Raji (cell line): ENCODE measurements around the gene DYNLL1.

Experiments used
- POLR2A ChIP-seq: IDR thresholded peaks from 2 replicates; pipeline ENCODE4 v1.6.1; 2011; ENCODE audit warnings: low read depth, low read length, control low read depth; ENCODE audit not compliant: insufficient read depth

Gene DYNLL1

GRCh38 chr12:120495731-120496412, at the start of gene DYNLL1:
TSS of gene DYNLL1 (plus strand) at chr12:120496113. CDS start at chr12:120496422, 309 bp downstream.
- peak; percentile 97 for TF ChIP-seq POLR2A

DNA sequence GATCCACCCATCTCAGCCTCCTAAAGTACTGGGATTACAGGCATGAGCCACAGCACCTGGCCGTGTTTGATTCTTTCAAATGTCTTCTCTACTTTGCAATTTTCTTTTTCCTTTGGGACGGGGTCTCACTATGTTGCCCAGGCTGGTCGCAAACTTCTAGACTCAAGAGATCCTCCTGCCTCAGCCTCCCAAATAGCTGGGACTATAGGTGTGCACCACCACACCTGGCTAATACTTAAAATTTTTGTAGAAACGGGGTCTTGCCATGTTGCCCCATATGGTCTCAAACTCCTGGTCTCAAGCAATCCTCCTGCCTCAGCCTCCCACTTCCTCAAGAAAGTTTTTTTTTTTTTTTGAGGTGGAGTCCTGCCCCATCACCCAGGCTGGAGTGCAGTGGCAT, 47.9 kb upstream of the DYNLL1 start:
- no peak for TF ChIP-seq POLR2A

DNA sequence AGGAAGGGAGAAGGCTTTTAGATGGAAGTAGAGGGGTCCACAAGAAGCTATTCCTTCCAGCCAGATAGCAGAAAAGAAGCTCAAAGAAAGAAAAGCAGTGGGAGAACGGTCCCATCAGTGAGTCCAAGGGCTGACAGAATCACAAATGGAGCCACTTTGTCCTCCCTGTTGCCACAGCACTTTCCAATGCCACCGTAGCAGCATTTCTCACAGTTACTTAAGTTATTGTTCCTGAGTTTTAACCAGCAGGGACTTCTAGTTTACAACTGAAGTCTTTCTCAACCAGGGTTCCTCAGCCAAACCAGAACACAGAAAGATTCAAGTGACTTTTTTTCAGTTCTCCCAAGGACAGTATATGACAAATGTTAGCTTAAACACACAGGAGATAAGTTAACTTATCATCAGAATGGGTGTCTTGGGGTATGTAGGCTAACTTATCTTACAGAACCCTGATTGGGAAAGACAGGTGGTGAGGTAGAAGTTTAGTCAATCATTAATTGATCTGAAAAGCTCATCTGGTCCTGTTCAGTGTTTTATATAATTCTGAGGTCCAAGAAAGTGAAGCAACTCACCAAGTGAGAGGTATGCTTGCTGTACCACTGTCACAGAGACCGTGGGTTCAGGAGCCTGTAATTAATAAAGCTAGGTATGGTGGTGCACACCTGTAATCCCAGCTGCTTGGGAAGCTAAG, 42.7 kb upstream of the DYNLL1 start:
- TF ChIP-seq POLR2A, result no peak

- TF ChIP-seq POLR2A, result no peak
These were observed 41.9 kb upstream of the DYNLL1 start for GRCh38 chr12:120453977-120454376.

- no peak for TF ChIP-seq POLR2A
These were observed 40.6 kb upstream of the DYNLL1 start for GRCh38 chr12:120455302-120455701.

- no peak for TF ChIP-seq POLR2A
These were observed 38.8 kb upstream of the DYNLL1 start for GRCh38 chr12:120457133-120457532.

DNA sequence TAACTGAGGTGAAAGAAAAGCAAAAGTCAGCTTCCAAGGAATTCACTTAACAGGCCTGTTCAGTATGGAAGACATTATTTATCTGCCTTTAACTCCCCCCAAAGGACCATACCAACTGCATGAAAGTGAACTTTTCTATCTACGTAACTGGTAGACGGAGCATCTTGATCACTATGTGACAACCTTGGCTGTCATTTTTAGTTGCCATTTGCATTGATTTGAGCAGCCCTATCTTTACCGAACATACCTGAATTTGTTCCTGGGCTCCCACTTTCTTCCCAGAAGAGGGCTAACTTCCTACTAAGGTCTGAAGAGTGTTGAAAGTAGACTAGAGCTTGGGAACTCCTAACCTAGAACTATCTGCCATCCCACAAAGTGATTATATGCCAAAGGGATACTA, 35.8 kb upstream of the DYNLL1 start:
- no peak for TF ChIP-seq POLR2A

DNA sequence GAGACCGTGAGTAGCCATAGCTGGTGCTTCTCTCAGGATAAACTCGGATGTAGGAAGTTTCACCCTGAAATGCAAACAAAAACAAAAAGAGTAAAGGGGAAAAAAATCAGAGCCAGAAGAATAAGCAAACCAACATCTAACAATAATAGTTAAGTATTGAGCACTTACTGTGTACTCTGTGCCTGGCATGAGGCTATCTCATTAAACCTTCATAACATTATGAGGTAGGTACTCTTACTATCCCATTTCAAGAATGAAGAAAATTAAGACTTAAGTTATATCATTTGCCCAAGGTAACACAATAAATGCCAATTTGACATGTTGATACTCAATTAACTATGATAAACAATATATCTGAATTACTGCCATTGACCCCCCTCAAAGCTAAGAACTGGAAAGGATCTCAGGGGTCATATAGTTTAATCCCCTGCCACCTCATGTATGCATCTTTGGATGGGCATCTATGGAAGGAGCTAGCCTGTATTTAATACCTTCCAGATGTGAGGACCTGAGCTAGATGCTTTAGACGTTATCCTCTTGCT, 33.7 kb upstream of the DYNLL1 start:
- no peak for TF ChIP-seq POLR2A

DNA sequence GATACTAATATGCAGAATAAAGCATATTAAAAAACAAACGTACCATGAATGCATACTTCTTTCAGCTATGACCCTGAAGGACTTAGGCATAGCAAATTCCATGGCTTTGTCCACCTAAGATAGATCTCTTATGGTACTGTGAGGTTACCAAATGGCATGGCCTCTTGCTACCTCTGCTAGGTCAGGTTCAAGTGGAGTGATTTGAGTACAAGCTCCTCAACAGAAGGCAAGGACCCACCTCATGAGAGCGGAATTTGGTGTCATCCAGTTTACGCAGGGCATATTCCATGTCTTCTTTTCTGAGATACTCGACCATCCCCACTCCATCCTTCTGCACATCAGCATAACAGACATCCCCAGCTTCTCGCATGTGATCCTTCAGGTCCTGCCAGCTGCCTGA, 32.2 kb upstream of the DYNLL1 start:
- no peak for TF ChIP-seq POLR2A

GRCh38 chr12:120465756-120466155, 30.2 kb upstream of the DYNLL1 start:
- TF ChIP-seq POLR2A, result no peak

- no peak for TF ChIP-seq POLR2A
These were observed 29.2 kb upstream of the DYNLL1 start for GRCh38 chr12:120466560-120467315.

DNA sequence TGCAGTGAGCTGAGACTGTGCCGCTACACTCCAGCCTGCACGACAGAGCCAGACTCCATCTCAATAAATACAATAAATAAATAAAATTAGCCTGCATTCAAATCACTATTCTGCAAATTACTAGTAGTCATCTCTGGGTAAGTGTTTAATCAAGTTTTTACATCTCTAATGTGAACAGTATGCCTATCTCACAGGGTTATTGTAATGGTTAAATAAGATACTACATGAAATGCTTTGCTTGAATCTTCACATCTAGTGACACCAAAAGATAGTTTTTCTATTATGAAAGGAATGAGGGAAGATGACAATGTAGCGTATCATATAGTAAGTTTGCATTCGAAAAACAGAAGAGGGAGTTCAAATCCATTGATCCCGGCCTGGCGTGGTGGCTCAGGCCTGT, 28.5 kb upstream of the DYNLL1 start:
- TF ChIP-seq POLR2A, result no peak

GRCh38 chr12:120468325-120468820, 27.5 kb upstream of the DYNLL1 start:
- no peak for TF ChIP-seq POLR2A

DNA sequence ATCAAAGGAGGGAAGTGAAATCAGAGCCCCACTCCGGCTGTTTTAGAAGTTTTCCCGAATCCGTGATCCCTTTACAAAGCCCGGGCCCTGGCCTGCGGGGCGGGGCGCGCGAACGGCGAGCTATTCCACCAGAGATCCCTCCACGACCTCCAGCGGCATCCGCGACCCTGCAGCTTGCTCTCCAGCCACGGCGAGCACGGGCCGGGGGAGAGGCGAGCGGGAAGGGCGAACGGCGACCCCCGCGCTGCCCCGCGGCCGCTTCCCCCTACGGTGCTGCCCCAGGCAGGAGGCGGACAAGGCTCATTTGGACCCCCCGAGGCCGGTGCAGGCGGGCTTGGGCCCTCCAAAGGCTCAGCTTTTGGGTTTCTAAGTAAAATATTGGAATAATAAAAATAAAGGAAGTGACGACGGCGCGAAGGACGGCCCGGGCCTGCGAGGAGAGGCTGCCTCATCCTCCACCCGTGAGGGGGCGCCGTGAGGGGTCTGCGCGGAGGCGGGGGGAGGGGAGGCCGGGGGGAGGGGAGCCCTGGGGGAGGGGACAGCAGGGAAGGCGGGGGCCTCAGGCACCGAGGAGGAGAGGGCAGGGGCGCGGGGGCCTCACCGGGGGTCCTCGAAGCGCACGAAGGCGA, 27.0 kb upstream of the DYNLL1 start:
- no peak for TF ChIP-seq POLR2A
